ENCODE results near the gene DNAJC12.
A peak's percentile ranks its signal among the peaks of the same experiment; 100 is the strongest.
"Not testable (repeated sequence)": the region's sequence is repeated elsewhere in the genome, so short reads cannot be mapped to it uniquely, and the experiment has no call there.

The DNAJC12 gene

GRCh38 chr10:67837541-67838314 is at the start of gene DNAJC12:
Gene DNAJC12 (minus strand): TSS chr10:67838188. CDS start chr10:67838011, 177 bp downstream.
- no peak for DNase-seq (ENCODE audit: low read depth)

GRCh38 chr10:67884842-67885670 is 47.1 kb upstream of the DNAJC12 start:
- peak; percentile 59 for DNase-seq (ENCODE audit: low read depth)

DNA sequence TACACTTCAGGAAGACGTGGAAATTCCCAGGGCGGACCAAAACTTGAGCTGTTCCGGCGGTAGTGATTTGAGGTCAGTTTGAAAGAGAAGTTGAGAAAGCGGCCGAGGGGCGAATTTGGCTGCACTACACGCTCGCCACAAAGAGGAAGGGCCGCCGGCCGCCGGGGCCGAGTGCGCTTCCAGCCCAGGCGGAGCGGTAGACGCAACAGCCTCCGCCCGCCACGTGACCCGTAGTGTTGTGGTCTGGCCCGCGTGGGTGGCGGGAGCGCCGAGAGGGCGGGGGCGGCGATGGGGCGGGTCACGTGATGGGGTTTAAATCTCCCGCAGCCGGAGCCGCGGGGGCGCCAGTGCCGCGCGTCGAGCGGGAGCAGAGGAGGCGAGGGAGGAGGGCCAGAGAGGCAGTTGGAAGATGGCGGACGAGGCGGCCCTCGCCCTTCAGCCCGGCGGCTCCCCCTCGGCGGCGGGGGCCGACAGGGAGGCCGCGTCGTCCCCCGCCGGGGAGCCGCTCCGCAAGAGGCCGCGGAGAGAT is 46.4 kb upstream of the DNAJC12 start, which contains the start of gene SIRT1:
Gene SIRT1 (plus strand): TSS at position 344 of the 529 bp plus-strand sequence. CDS start 66 bp downstream, at position 410.
- peak; percentile 94 for DNase-seq (ENCODE audit: low read depth)

- DNase-seq (ENCODE audit: low read depth): no peak
These were observed 45.8 kb upstream of the DNAJC12 start for GRCh38 chr10:67883710-67884312.

- no peak for DNase-seq (ENCODE audit: low read depth)
These were observed 40.1 kb upstream of the DNAJC12 start for GRCh38 chr10:67878133-67878532.

GRCh38 chr10:67877421-67877820 is 39.4 kb upstream of the DNAJC12 start:
- not testable (repeated sequence) for DNase-seq (ENCODE audit: low read depth)

DNA sequence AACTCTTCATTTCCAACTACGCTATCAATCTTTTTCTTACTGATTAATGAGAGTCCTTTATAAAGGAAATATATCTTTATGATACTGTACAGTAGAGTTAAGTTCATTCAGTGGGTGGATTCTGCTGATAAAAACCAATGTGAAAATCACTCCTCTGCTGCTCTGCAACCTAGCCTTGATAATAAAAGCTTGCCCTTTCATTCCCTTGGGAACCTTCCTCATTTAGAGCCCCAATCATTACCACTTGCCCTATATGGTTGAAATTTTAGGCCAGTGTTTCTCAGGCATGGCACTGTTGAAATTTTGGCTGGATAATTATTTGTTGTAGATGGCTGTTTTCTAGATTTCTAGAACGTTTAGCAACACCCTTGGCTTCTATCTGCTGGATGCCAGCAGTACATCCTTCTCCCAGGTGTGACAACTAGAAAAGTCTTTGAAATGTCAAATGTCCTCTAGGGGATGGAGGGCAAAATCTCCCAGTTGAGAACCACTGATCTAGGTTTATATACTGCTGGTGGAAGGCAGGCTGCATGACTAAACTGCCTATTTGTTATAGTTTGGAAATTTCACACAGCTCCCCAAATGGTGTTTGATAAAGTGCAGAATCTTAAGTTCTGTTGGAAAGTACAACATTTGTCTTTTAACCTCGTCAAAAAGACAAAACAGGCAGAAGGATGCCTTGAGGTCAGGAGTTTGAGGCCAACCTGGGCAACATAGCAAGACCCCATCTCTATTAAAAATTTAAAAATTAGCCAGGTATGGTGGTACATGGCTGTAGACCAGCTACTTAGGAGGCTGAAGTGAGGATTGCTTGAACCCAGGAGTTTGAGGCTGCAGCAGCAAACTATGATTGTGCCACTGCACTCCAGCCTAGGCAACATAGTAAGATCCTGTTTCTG is 37.6 kb upstream of the DNAJC12 start:
- DNase-seq (ENCODE audit: low read depth): no peak

- DNase-seq (ENCODE audit: low read depth): no peak
These were observed 32.0 kb upstream of the DNAJC12 start for GRCh38 chr10:67869996-67870395.

GRCh38 chr10:67868132-67868531 is 30.1 kb upstream of the DNAJC12 start:
- no peak for DNase-seq (ENCODE audit: low read depth)

GRCh38 chr10:67864607-67865371 is 26.8 kb upstream of the DNAJC12 start:
- no peak for DNase-seq (ENCODE audit: low read depth)

GRCh38 chr10:67863094-67863493 is 25.1 kb upstream of the DNAJC12 start:
- no peak for DNase-seq (ENCODE audit: low read depth)

- no peak for DNase-seq (ENCODE audit: low read depth)
These were observed 23.9 kb upstream of the DNAJC12 start for GRCh38 chr10:67861750-67862432.

- no peak for DNase-seq (ENCODE audit: low read depth)
These were observed 21.0 kb upstream of the DNAJC12 start for GRCh38 chr10:67858971-67859370.

DNA sequence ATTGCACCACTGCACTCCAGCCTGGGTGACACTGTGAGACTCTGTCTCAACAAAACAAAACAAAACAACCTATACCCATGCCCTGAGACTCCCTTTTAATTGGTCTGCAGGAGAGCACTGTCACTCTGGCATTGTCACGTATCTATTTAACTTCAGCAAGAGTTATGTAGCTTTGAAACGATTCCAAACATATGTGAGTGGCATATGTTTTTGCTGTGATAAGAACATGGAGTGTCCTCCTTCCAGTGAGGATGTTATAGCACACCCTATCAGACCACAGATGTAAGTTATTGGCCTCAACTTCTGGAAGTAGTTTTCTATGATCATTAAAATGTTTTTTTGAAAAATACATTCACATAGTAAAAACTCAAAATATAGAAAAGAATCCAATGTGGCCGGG is 15.5 kb upstream of the DNAJC12 start:
- DNase-seq (ENCODE audit: low read depth): no peak

DNA sequence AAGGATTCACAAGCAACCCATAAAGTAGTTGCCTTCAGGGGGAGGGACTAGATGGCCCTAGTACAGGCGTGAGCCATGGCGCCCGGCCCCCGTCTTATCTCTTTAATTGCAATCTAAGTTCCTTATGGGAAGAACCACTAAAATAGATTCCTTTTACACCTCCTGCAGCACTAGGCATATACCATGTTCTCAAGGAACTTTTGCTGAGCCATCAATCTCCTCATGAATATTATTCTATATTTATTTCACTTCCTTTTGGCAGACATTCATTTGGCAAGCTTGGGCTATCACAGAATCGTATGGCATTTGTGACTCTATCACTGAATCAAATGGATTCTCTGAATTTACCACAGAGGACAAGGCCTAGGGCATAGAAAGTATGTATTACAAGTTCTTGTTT is 14.8 kb upstream of the DNAJC12 start:
- DNase-seq (ENCODE audit: low read depth): no peak

- no peak for DNase-seq (ENCODE audit: low read depth)
These were observed 13.2 kb upstream of the DNAJC12 start for GRCh38 chr10:67851186-67851585.

- peak; percentile 92 for DNase-seq (ENCODE audit: low read depth)
These were observed 11.5 kb upstream of the DNAJC12 start for GRCh38 chr10:67849331-67850011.

DNA sequence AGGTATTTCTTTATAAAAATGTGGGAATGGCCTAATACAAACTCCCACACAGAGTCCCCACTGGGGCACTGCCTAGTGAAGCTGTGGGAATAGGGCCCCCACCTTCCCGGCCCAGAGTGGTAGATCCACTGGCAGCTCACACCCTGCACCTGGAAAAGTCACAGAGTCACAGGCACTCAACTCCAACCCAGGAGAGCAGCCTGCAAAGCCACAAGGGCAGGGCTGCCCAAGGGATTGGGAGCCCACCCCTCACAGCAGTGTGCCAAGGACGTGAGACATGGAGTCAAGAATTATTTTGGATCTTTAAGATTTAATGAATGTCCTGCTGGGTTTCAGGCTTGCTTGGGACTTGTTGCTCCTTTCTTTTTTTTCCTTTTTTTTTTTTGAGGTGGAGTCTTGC is 5.3 kb upstream of the DNAJC12 start:
- no peak for DNase-seq (ENCODE audit: low read depth)

DNA sequence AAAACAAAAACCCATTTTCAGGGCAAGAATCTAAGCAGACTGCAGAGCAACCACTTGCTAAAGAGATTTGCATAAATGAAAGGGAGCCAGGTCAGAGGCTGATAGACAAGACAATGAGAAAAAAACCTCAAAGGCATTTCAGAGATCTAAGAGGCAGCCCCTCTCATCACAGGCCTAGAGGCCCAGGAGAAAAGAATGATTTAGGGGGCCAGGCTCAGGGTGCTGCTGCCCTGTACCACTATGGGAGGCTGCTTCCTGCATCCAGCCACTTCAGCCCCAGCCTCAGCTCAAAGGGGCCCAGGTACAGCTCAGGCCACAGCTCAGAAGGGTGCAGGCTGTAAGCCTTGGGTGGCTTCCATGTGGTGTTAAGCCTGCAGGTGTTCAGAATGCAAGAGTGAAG is 3.7 kb upstream of the DNAJC12 start:
- DNase-seq (ENCODE audit: low read depth): no peak
